GM12874 (cell line): Measurements from ENCODE around the gene GNL1.

Source experiments
- CTCF ChIP-seq: IDR thresholded peaks from 2 replicates; pipeline ENCODE4 v1.5.1; 2011; ENCODE audit warnings: low read depth, mild to moderate bottlenecking, control low read depth, low read length, moderate library complexity; ENCODE audit not compliant: insufficient read depth

GNL1 gene

GRCh38 chr6:30556066-30556905 lies at the start of gene GNL1:
TSS of gene GNL1 (minus strand) at chr6:30556489. CDS start at chr6:30556203, 286 bp downstream.
- TF ChIP-seq CTCF: no peak

GRCh38 chr6:30603961-30604360 lies 47.7 kb upstream of the GNL1 start:
- no peak for TF ChIP-seq CTCF

GRCh38 chr6:30601815-30602641 lies 45.7 kb upstream of the GNL1 start:
- no peak for TF ChIP-seq CTCF

GRCh38 chr6:30601436-30601814 lies 45.1 kb upstream of the GNL1 start:
- no peak for TF ChIP-seq CTCF

GRCh38 chr6:30600451-30600961 lies 44.2 kb upstream of the GNL1 start:
- no peak for TF ChIP-seq CTCF

GRCh38 chr6:30599625-30600324 lies 43.5 kb upstream of the GNL1 start:
- TF ChIP-seq CTCF: no peak
